HPDE6-E6E7 (cell line): ENCODE results near the gene BMPER.

Source experiments
- DNase-seq: peaks from one replicate; pipeline ENCODE4 v3.0.0; 2011; ENCODE audit warnings: missing footprints; ENCODE audit errors: extremely low spot score

The BMPER gene

DNA sequence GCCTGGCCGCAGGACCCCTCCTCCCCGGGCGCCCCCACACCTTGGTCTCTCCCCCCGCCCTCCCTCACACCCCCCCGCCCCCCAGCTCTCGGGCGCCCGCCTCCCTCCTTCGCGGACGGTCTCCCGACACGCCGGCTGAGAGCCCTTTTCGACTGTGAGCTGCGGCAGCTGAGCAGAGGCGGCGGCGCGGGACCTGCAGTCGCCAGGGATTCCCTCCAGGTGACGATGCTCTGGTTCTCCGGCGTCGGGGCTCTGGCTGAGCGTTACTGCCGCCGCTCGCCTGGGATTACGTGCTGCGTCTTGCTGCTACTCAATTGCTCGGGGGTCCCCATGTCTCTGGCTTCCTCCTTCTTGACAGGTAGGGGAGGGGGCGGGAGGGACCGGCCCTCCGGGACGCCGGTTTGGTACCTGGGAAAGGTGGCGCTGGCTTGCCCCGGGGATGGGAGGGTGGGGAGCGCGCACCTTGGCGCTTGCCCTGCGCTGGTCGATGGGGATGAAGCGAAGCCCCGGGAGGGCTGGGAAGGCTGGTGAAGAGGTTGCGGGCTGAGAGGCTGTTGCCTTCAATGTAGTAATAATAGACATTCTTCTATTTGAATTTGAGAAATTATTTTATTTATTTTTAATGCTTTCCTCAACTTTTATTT is at the start of gene BMPER:
Gene BMPER (plus strand): TSS at position 151 of the 644 bp plus-strand sequence. CDS start 75 bp downstream, at position 226.
- no peak for DNase-seq

DNA sequence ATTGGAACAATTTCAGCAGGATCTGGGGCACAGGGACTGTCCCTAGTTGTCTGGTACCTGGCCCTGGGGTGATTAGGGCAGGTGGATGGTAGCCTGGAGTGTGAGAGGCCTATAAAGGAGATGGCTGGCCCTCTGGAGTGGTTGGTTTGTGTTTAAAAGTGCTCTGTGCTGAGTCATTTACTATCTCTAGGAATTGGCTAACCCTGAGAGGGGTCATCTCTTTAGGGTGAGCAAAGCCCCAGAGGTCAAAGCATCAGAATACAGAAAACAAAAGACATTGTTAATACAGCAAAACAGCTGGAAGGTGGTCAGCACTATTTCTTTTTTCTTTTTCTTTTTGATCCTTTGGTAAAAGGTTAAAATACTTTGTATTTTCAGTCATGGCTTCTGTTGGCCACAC is 43.4 kb upstream of the BMPER start:
- DNase-seq = no peak

DNA sequence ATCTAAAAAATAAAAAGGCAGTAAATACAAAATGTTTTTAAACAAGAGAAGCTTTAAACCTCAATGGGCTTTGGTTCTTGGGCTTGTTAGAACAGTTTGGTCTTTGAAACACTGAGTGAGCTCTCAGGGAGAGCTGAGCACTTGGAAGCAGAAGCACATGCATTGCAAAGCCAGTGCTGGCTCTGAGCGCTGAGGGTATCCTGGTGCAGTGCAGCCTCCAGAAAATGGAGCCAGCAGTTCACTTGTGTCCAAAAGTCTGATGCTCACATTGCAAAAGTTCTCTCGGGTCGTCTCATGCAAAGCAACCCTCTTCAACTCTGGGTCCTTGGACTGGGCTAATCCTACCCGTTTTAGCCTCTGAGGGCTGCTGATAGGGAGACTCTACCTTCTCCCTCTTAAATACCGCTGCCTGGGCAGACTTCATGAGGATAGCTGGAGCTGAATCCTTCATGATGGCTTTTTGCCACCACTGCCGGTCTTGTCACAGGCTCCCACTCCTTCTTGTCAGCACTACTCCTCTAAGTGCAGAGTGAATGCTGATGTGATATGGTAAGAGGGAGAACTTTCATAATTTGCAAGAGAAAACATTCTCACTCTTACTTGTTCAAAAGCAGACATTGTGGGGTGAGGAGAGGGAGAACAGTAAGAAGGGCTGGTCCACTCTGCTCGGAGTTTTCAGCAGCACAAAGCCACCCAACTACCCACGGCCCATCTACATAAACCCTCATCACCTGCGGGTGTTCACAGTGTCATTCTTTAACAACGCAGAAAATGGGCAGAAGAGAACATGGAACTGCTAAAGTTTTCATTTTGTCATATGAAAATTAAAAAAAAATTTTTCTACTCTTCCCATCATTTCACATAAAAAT is 42.2 kb upstream of the BMPER start:
- DNase-seq = no peak

DNA sequence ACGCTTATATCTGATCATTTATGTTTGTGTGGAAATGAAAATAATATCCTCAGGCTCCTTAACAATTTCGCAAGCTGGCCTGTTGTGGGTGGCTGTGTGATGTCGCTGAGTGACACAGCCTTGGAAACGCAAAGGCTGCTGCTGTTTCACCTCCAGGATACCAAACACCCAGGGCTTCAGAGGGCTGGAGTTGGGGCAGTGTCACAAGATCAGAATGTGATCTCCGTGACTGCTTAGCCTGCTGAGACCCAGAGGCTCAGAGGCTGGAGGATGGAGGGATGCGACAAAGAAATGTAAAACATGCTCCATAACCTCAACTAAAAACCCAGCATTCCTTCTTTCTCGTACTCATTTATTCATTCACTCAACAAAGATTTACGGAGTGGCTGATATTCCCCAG is 37.2 kb upstream of the BMPER start:
- DNase-seq = no peak

DNA sequence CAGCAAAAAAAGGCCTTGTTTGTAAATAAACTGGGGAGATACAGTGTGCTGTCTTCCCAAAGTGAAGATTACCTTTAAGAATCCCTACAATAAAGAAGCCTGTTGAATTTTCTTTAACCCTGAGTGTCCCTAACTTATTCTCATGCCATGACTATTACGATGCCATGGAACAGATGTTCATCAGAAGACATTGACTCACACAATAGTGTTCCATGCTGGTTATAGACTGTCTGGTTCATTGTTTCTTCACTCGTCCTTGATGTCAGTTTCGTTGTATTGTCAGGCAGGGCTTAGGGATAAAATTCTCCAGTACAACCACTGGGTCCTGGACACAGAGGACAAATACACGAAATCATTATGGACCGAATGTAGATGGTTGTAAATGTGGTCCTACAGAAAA is 36.2 kb upstream of the BMPER start:
- no peak for DNase-seq

DNA sequence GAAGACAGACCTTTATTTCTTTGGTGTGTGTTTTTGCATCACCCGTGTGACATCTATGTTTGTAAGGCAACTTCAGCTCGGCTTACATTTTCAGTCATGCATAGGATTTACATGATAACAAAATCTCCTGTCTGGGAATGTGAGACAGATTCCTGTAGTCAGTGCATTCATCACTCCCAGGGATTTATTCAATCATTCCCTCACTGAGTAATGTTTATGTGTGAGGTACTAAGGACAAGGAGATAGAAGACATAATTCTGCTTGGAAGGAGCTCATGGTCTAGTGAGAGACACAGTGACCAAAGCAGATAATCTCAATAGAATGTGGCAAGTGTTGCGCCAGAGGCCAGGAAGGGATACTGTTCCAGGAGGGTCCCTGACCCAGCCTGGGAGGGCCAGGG is 35.2 kb upstream of the BMPER start:
- no peak for DNase-seq

DNA sequence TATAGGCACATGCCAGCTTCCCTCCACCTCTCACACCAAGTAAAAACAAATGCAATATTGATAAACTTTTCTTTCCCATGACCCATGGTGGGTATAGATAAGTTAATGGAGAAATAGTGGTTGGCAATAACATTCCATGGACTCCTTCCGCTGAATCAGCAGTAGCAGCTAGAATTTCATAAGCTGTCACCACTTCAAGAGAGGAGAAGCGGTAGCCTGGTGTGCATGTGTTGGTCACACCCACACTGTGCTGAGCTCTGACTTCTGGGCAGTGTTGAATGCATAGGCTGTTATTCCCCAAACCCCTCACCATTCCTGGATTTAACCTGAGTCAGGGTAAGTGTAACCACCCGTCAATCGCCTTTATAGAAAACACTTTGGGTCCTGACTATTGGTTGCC is 32.5 kb upstream of the BMPER start:
- no peak for DNase-seq

DNA sequence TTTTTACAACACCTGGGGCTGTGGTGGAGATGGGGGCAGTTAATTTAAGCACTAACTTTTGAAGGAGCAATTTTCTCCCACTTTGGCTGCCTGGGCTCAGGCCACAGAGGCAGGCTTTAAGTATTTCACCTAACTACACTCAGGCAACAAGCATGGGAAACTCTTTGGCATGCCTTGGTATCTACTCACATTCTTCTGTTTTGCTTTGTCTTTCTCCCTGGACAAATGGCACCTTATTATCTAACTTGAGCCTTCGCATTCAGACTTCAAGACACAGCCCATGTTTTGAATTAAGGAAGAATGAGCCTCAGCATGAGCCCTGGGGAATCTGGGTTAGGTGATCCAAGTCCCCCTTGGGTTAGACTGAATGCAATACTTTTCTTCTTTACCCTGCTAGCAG is 31.8 kb upstream of the BMPER start:
- DNase-seq = no peak

DNA sequence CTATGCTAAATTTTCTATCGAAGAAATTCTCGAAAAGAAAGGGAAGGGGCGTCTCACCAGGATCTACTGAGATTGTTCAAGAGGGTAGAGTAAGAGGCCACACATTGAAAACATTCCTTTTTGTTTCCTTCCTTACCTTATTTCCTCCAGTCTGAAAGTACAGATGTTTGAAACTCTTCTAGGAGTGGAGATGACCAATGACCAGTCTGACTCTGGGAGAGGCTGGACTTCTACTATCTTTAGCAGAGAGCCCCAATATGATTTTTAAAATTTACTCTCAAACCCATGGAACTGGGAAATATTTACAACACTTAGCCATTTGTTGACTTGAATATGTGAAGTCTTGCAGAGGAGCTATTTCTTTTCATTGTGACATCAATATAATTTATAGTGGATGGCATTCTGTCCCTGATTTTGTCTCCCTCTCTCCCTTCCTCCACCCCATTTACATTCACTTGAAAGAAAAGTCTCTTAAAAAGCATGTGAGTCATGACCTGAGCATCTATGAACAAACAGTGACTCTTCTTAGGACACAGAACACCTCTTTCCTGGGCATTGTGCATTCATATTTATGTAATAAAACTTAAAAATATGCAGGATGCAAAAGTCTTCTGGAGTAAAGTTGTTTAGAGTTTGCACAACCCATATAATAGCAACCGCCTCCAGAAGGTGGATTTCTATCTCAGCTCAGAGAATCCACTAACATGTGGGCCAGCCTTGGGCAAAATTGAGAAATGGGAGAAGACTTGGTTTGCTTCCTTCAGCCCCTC is 31.2 kb upstream of the BMPER start:
- peak; percentile 28 for DNase-seq

DNA sequence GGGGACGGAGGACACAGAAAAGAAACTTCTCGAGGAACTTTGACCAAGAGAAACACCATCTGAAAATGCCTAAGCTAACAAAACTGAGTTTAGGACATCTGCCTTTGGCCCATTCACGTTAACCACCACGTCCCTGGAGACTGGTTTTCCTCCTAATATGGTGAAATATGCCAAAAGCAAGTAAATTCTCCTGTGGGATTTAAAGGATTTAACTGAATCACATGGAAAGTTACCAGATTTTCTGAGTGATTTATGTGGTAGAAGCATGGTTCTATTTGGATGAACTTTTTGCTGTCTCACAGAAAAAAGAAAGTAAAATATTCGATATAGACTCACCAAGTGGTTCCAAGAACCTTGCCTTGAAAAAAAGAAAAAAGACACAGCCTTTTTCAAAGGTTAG is 30.4 kb upstream of the BMPER start:
- no peak for DNase-seq

DNA sequence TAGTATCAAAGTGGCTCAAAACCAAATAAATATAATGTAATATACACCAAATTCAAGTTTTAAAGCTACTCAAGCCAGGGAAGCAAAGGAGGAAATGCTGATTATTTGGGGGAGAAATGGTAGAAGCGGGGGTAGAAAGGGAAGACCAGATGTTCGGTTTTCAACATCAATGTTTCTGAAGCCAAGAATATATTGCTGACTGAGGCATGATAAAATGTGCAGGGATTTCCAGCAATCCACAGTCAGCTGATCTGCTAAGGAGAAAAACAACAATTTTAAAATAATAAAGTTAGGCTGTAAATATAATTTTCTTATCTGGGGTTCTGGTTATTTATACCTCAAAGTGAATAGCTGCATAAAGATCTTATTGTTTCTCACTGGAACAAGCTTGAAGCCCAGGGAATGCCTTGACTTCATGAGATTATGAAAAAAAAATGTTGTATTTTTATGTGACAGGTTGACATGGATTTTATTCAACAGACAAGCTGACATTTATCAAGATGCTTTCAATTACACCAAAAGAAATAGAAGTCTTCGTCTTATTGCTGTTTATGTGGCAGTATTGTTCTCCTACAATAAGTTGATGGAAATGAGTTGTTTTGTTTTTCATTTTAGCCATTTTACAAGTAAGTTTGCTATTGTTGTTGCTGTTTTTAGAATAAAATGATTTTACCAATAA is 28.6 kb upstream of the BMPER start:
- DNase-seq = no peak

DNA sequence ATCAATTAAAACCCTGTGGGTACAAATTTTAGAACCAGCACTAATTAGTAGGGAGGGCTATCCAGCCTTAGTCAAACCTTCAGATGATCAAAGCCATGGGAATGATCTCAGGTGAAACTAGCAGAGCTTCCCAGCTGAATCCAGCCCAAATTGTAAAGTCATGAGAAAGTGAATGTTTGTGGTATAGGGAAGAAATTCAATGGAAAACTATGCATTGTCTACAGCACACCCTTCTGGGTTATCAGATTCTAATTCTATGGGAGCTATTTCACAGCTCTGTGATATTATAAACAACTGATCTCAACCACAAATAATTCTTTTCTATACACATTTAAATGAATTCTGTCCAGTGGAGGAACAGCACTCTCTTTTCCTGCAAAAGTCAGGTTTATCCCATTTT is 24.6 kb upstream of the BMPER start:
- DNase-seq = no peak

DNA sequence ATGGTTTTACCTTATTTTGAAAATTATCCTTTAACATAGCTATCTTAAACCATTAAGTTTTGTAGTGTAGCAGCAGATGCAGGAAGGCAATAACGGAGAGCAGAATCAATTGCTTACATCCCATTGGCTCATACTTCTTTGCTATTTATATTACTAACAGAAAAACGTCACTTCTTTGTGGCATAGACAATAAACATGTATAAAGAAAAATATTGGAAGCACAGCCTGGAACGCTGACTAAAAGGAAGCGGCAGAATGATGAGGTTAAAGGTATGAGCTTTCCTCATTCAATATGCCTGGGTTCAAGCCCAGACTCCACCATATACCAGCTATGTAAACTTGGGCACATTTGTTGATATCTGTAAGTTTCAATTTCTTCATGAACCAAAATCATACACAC is 24.0 kb upstream of the BMPER start:
- DNase-seq = no peak

DNA sequence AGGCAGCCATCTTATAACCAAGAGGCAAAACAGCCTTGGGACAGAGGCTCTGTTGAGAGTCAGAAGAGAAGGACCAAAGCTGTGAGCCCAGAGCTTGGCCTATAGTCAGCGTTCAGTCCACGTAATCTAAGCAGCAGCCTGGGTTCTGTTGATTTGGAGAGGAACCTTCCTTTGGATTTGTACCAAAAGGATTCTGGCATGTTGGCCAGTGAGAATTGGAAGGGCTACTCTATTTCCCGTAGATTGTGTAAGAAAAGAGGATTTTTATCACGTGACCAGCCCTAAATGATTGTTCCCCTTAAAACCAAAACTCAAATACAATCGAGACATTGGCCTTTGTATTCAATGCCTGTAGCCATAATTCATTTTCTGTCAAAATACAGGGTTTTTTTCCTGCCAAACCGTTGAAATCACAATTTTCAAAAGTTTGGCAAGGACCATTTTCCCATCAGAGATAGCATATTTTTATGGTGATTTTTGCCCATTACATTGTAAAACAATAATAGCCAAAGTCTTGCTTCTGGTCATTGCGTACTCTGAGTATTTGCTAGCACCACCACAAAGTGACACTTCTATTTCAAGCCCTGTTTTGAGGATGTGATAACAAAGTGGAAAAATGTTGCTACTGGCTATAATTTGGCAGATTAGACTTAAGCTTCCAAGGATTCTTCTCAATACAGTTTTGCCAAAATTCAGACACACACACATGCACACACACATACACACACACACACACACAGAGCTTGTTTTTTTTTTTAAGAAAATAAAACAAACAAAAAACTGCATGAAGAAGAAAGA is 23.1 kb upstream of the BMPER start:
- DNase-seq = no peak

DNA sequence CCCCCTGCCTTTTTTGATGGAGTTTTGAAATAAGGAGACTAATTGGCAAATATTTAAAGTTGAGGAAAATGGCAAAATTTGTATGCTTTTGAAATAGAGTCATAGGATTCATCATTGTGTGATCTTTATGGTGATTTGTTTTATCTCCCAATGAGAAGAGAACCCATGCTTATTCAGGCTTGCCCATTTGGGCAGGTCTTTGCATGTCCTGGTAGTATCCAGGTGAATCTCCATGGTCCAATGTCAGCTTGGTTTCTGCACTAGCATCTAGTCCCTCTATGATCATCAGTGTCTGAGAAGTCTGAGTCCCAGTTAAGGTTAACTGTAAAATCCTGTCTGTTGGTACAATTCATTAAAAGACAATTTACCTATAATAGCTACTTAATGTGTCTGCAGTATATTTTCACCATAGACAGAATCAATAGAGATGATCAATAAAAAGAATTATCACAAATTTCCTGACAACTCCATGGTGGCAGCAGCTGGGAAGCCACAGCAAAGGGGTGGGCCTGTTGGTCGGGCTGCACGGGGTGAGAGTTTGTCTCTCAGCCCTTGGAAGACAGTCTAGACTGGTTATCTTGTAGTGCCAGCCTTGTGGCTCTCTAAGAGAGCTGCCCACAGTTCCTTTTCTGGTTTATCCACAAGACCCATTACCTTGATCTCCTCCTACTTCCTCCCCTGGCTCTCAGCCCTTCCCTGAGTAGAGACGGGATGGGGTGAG is 22.2 kb upstream of the BMPER start:
- no peak for DNase-seq

DNA sequence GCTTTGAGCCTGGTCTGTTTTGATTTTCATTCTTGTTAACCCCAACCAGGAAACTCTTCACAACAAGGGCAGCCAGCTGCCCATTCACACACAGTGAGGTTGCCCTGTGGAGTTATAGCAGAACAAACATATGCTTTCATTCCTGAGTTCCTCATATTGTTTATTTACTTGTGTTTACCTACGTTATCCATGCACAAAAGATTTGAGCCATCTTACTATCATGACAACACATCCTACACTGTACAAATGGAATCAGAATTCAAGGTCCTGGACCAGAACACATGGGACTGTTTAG is 21.7 kb upstream of the BMPER start:
- no peak for DNase-seq

DNA sequence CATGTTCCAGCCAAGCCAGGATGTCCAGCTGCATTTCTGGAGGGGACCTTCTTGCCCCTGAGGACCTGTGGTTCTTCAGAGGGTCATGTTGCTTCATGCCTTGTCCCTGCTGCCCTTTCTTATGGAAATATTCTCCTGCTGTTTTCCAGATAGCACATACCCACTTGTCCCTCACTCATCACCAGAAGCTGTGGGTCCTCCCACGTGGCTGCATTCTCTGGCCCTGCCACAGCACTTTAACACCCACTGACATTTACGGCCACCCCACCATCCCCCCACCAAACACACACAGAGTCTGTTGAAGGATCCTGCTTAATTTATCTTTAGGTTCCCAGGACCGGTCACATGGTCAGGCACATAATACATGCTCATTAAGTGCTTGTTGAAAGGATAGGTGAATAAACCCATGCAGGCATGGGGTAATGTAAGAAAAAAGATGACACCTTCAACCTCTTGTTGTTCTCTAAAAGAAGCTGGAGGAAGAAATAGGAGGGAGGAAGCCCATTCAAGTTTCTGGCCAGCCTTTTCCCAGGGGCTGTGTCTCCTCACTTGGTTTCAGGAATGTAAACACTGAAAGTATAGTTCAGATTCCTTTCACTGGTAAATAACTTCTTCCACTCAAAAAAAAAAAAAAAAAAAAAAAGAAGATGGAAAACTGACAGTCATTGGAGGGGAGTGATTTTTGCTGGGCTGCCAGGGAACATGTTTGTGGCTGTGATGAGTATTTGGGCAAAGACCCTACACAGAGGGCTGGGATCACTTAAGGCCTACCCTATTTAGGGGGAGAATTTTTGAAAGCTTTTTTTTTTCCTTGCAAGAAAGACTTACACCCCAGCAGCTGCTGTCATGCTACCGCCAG is 19.8 kb upstream of the BMPER start:
- no peak for DNase-seq

DNA sequence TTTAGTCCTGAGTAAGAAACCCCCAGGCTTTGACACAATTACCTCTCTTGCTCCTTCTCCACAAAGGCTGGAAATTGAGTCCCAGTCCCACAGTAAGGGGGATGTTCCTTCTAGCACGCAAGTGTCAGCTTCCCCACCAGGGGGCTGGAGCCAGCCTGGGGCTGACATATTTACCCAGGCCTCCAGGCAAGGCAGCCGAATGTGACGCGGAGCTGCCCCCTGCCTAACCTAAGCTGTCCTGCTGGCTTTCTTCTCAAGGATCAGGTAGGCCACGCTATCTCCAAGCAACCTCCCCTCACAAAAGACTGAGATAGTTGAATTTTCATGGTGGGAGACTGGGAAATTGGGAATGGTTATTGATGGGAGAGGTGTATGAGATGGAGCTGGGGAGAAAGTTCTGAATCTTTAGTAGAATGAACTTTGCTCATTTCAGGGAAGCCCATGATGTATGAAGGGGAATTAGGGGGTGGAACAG is 19.2 kb upstream of the BMPER start:
- no peak for DNase-seq

DNA sequence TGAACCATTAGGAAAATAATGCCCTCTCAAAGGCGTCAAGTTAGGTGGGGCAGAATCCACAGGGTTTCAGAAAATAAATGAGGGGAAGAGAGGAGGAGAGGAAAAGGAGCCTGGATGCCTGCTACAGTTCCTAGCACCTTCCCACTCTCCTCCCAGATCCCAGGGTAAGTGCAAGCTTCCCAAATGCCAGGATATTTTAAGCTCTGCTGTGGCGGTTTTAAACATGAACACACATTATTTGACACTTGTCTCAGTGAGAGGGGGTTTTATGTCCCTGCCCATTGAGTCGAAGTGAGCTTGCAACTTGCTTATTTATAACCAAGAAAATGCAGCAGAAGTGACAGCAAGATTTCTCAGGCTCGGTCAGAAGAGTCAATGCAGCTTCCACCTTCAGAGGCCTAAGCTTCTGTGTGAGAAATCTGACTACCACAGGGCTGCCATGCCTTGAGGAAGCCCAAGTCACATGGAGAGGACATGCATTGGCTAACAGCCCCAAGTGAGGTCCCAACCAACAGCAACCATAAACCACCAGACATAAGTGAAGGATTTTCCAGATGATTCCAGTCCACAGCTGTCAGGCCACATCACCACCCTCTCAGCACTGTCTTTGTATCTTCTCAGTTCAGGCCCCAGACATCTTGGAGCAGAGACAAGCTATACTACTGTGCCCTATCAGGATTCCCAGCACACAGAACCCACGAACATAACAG is 17.9 kb upstream of the BMPER start:
- no peak for DNase-seq
